ENCODE measurements around the gene PDLIM5. TPM values are rescaled to one million over a fixed set of nuclear protein-coding genes. Genes with fewer than 3 reads are reported as not detected.

Gene PDLIM5
- total and polyA plus RNA-seq, 9 donors: 154 to 282 (median 221) TPM

GRCh38 chr4:94442251-94442650 lies 9.5 kb upstream of the PDLIM5 start:
- Histone ChIP-seq H3K4me1 (ENCODE audit: control insufficient read depth, insufficient read depth, low read length) (no peaks in the 10 kb centered on the region), H3K27me3 (ENCODE audit: control insufficient read depth, insufficient read depth, low read length) (no peaks in the 10 kb centered on the region), H3K9me3 (replicated peaks; ENCODE audit: control insufficient read depth, low read depth, low read length) (no peaks in the 10 kb centered on the region), H3K27ac (ENCODE audit: low read length) (no peak overlapping the region), H3K4me3 (ENCODE audit: low read length) (no peak overlapping the region), H3K36me3 (ENCODE audit: control insufficient read depth, insufficient read depth, low read length) (no peaks in the 10 kb centered on the region)
- peak; percentile 43 for DNase-seq
- no CpG with 5 or more reads among the region's 1 CpG for WGBS (ENCODE audit: insufficient coverage)

DNA sequence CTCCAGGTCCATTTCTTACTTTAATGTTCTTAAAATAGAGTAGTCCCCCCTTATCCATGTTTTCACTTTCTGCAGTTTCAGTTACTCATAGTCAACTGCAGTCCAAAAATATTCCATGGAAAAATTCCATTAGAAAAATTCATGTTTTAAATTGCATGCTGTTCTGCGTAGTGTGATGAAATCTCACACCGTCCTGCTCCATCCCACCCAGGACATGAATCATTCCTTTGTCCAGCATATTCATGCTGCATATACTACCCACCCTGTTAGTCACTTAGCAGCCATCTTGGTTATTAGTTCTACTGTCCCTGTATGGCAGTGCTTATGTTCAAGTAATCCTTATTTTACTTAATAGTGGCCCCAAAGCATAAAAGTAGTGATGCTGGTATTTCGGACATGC lies 5.4 kb upstream of the PDLIM5 start:
- no peak for DNase-seq
- Histone ChIP-seq H3K27me3 (ENCODE audit: control insufficient read depth, insufficient read depth, low read length) (peaks cover 2% of the 10 kb centered on the region), H3K27ac (ENCODE audit: low read length) (no peak overlapping the region), H3K36me3 (ENCODE audit: control insufficient read depth, insufficient read depth, low read length) (no peaks in the 10 kb centered on the region), H3K4me3 (ENCODE audit: low read length) (no peak overlapping the region), H3K9me3 (replicated peaks; ENCODE audit: control insufficient read depth, low read depth, low read length) (no peaks in the 10 kb centered on the region), H3K4me1 (ENCODE audit: control insufficient read depth, insufficient read depth, low read length) (peaks cover 2% of the 10 kb centered on the region)
- WGBS (ENCODE audit: insufficient coverage): no CpG with 5 or more reads among the region's 3 CpGs

- Histone ChIP-seq H3K4me1 (ENCODE audit: control insufficient read depth, insufficient read depth, low read length) (peaks cover 2% of the 10 kb centered on the region), H3K4me3 (ENCODE audit: low read length) (no peak overlapping the region), H3K36me3 (ENCODE audit: control insufficient read depth, insufficient read depth, low read length) (no peaks in the 10 kb centered on the region), H3K9me3 (replicated peaks; ENCODE audit: control insufficient read depth, low read depth, low read length) (no peaks in the 10 kb centered on the region), H3K27ac (ENCODE audit: low read length) (no peak overlapping the region), H3K27me3 (ENCODE audit: control insufficient read depth, insufficient read depth, low read length) (peaks cover 2% of the 10 kb centered on the region)
- no CpG with 5 or more reads among the region's 3 CpGs for WGBS (ENCODE audit: insufficient coverage)
- no peak for DNase-seq
Observed at GRCh38 chr4:94447754-94448411, 3.9 kb upstream of the PDLIM5 start.

- peaks cover 2% of the 10 kb centered on the region for H3K27me3 ChIP-seq (ENCODE audit: control insufficient read depth, insufficient read depth, low read length)
- H3K4me1 ChIP-seq (ENCODE audit: control insufficient read depth, insufficient read depth, low read length): peaks cover 2% of the 10 kb centered on the region
- no peak for DNase-seq
- no peaks in the 10 kb centered on the region for H3K36me3 ChIP-seq (ENCODE audit: control insufficient read depth, insufficient read depth, low read length)
- H3K9me3 ChIP-seq (replicated peaks; ENCODE audit: control insufficient read depth, low read depth, low read length): no peaks in the 10 kb centered on the region
- no peak overlapping the region for H3K27ac ChIP-seq (ENCODE audit: low read length)
- no peak overlapping the region for H3K4me3 ChIP-seq (ENCODE audit: low read length)
- WGBS (ENCODE audit: insufficient coverage): no CpG with 5 or more reads among the region's 3 CpGs
Observed at GRCh38 chr4:94448815-94449375, 2.8 kb upstream of the PDLIM5 start.

DNA sequence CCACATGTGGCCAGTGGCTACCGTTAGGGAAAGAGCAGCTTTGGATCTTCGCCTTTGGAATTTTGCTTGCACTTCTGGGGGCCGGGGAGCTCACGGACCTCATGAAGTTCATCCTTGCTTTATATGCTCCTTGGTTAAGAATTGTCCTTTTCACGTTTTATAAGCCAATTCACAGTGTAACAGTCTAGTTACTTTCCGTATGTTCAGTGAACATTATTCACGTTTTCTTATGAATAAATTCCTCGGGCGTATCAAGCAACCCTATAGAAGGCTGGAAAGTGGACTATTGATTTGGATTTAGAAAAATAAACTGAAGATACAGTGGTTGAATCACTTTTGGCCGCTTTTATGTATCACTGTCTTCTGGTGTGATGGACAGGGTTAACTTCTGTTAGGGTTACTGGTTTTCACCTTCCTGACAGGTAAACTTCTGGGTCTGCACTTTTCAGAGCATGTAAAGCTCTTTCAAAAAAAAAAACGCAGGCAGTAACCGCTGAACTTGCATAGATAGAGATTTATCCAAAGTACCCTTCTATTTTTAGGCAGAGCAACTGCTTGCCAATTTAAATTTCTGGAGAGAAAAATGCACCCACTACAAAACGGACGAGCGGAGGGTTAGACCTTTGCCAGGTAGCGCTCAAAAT lies 569 bp upstream of the PDLIM5 start:
- peak overlapping the region; percentile 84 for H3K27ac ChIP-seq (ENCODE audit: low read length)
- no peak for DNase-seq
- H3K9me3 ChIP-seq (replicated peaks; ENCODE audit: control insufficient read depth, low read depth, low read length): no peaks in the 10 kb centered on the region
- H3K4me3 ChIP-seq (ENCODE audit: low read length): peak overlapping the region; percentile 69
- no peaks in the 10 kb centered on the region for H3K36me3 ChIP-seq (ENCODE audit: control insufficient read depth, insufficient read depth, low read length)
- WGBS (ENCODE audit: insufficient coverage): 16% methylated on average over 7 of the region's 16 CpGs
- peaks cover 2% of the 10 kb centered on the region for H3K27me3 ChIP-seq (ENCODE audit: control insufficient read depth, insufficient read depth, low read length)
- H3K4me1 ChIP-seq (ENCODE audit: control insufficient read depth, insufficient read depth, low read length): peaks cover 2% of the 10 kb centered on the region

DNA sequence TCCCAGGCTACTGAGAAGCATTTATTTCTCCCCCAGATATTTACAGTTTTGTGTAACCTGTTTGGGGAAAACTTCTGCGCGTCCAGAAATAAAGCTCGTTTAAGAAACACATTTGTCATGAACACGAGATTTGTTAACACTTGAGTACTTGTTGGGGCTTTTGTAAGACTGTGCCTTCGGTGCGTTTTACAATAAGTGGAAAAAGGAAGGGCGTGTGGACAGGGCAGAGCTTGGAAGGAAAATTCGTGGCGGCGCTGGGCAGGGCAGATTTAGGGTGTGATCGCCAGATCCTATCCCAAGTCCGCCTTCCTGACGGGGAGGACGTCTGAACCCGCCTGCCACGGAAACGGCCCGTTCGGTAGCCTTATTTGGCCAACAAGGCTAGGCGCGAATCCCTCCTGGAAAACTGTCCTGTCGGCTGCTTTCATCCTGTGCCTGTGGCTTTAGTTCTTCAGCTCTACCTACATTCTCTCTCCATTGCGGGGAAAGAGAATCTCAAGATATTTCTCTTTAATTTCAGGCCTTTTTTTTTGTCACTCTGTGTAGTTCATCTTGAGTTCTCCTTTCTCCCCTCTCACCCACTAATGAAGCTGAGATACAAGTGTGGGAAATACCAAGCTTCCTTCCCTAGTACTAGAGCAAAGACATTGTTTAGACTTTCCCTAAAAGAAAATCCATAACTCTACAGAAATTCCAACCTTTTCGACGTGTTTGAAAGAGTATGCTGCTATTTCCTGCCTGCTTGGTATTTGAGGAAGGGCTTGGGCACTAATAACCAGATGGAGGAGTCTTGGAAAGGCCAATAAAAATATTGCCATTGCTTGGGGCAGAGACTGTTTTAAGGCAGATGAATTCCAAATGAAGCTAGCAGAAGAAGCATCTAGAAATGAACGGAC lies 982 bp downstream of the PDLIM5 start:
- peak overlapping the region; percentile 95 for H3K27ac ChIP-seq (ENCODE audit: low read length)
- DNase-seq: peak; percentile 84
- no peaks in the 10 kb centered on the region for H3K9me3 ChIP-seq (replicated peaks; ENCODE audit: control insufficient read depth, low read depth, low read length)
- WGBS (ENCODE audit: insufficient coverage): 1% methylated on average over 23 of the region's 26 CpGs
- H3K27me3 ChIP-seq (ENCODE audit: control insufficient read depth, insufficient read depth, low read length): peaks cover 2% of the 10 kb centered on the region
- H3K4me3 ChIP-seq (ENCODE audit: low read length): peak overlapping the region; percentile 99
- peaks cover 3% of the 10 kb centered on the region for H3K4me1 ChIP-seq (ENCODE audit: control insufficient read depth, insufficient read depth, low read length)
- H3K36me3 ChIP-seq (ENCODE audit: control insufficient read depth, insufficient read depth, low read length): no peaks in the 10 kb centered on the region

DNA sequence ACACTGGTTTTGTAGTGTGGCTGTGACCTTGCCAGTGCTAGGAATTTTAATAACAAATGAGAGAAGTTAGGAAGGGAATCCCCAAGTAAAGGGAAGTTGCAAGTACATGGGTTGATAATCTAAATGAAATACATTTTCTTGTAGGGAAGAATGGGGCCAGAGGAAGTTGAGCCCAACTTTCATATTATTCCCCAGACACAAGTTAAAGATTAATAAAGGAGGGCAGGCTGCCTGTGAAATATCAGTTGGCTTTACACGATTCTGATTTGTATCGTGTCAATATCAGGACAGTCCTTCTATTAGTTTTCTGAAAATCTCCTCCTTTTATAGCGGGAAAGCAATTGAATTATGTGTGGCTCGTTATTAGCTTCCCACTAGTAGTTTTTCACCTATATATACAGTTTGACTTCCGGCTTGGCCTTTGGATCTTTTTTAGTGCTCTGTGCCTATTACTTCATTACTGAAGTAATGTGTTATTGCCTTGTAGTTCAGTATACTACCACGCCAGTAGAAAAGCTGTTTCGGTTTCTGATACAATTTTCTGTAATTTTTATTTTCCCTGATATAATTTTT lies 1.7 kb downstream of the PDLIM5 start:
- Histone ChIP-seq H3K9me3 (replicated peaks; ENCODE audit: control insufficient read depth, low read depth, low read length) (no peaks in the 10 kb centered on the region), H3K4me1 (ENCODE audit: control insufficient read depth, insufficient read depth, low read length) (peaks cover 5% of the 10 kb centered on the region), H3K27me3 (ENCODE audit: control insufficient read depth, insufficient read depth, low read length) (peaks cover 2% of the 10 kb centered on the region), H3K4me3 (ENCODE audit: low read length) (peak overlapping the region; percentile 99), H3K27ac (ENCODE audit: low read length) (peak overlapping the region; percentile 95), H3K36me3 (ENCODE audit: control insufficient read depth, insufficient read depth, low read length) (no peaks in the 10 kb centered on the region)
- DNase-seq: peak; percentile 33
- WGBS (ENCODE audit: insufficient coverage): no CpG with 5 or more reads among the region's 7 CpGs

DNA sequence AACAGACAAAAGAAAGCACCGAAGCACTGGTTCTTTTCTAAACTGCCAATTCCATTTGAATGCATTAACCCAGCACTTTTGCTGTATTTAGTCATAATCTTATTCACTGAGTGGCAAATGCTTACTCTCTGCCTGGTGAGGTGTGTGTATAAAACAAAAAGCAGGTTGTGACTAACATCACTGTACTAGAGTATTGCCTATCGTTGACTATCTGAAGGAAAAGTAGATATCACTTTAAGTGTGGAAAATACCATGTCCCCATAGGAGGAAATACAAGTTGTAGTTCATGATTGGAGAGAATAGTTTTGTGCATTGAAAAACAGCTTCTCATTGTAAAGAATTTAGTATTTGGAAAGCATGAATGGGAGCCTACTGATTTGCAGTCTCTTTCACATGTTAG lies 2.7 kb downstream of the PDLIM5 start:
- DNase-seq: peak; percentile 48
- no CpG with 5 or more reads among the region's 2 CpGs for WGBS (ENCODE audit: insufficient coverage)
- H3K36me3 ChIP-seq (ENCODE audit: control insufficient read depth, insufficient read depth, low read length): no peaks in the 10 kb centered on the region
- peak overlapping the region; percentile 65 for H3K27ac ChIP-seq (ENCODE audit: low read length)
- peak overlapping the region; percentile 99 for H3K4me3 ChIP-seq (ENCODE audit: low read length)
- H3K4me1 ChIP-seq (ENCODE audit: control insufficient read depth, insufficient read depth, low read length): peaks cover 5% of the 10 kb centered on the region
- H3K27me3 ChIP-seq (ENCODE audit: control insufficient read depth, insufficient read depth, low read length): peaks cover 2% of the 10 kb centered on the region
- H3K9me3 ChIP-seq (replicated peaks; ENCODE audit: control insufficient read depth, low read depth, low read length): no peaks in the 10 kb centered on the region

GRCh38 chr4:94455081-94455480 lies 3.3 kb downstream of the PDLIM5 start:
- peak; percentile 50 for DNase-seq
- Histone ChIP-seq H3K27me3 (ENCODE audit: control insufficient read depth, insufficient read depth, low read length) (no peaks in the 10 kb centered on the region), H3K4me1 (ENCODE audit: control insufficient read depth, insufficient read depth, low read length) (peaks cover 7% of the 10 kb centered on the region), H3K36me3 (ENCODE audit: control insufficient read depth, insufficient read depth, low read length) (no peaks in the 10 kb centered on the region), H3K27ac (ENCODE audit: low read length) (no peak overlapping the region), H3K4me3 (ENCODE audit: low read length) (peak overlapping the region; percentile 6), H3K9me3 (replicated peaks; ENCODE audit: control insufficient read depth, low read depth, low read length) (no peaks in the 10 kb centered on the region)
- WGBS (ENCODE audit: insufficient coverage): no CpG with 5 or more reads among the region's 3 CpGs

Measured in muscle of leg (tissue), 11 donors.